ENCODE data around the gene ELMOD3.
A peak's percentile ranks its signal among the peaks of the same experiment; 100 is the strongest.

The ELMOD3 gene

GRCh38 chr2:85385746-85386145 lies 31.2 kb downstream of the ELMOD3 start:
- TF ChIP-seq EZH2phosphoT487 (IDR thresholded peaks at IDR 0.05; ENCODE audit: low read depth) (no peak), CTCF (IDR thresholded peaks at IDR 0.05; ENCODE audit: low read depth, low read length) (no peak)
- H3K27me3 ChIP-seq (ENCODE audit: low read depth, low read length), result no peaks in the 10 kb centered on the region
- no peaks in the 10 kb centered on the region for H3K9me3 ChIP-seq (ENCODE audit: insufficient read depth, low read length)
- H3K9ac ChIP-seq (ENCODE audit: low read length), result no peak overlapping the region
- peaks cover 4% of the 10 kb centered on the region for H3K36me3 ChIP-seq (replicated peaks; ENCODE audit: low read depth, low read length)
- H2AFZ ChIP-seq (ENCODE audit: low read depth, low read length), result no peak overlapping the region
- no peak overlapping the region for H3K4me2 ChIP-seq (ENCODE audit: low read length)
- no peak overlapping the region for H3K4me3 ChIP-seq (ENCODE audit: low read length)
- H3K79me2 ChIP-seq (ENCODE audit: low read length), result no peaks in the 10 kb centered on the region
- no peaks in the 10 kb centered on the region for H4K20me1 ChIP-seq (ENCODE audit: insufficient read depth, low read length)
- no peaks in the 10 kb centered on the region for H3K4me1 ChIP-seq (ENCODE audit: low read length)
- H3K27ac ChIP-seq (ENCODE audit: low read length), result no peak overlapping the region

- Histone ChIP-seq H3K36me3 (replicated peaks; ENCODE audit: low read depth, low read length) (peaks cover 2% of the 10 kb centered on the region), H2AFZ (ENCODE audit: low read depth, low read length) (no peak overlapping the region), H3K27ac (ENCODE audit: low read length) (no peak overlapping the region), H3K4me3 (ENCODE audit: low read length) (no peak overlapping the region), H3K9ac (ENCODE audit: low read length) (no peak overlapping the region), H3K27me3 (ENCODE audit: low read depth, low read length) (no peaks in the 10 kb centered on the region), H3K4me1 (ENCODE audit: low read length) (peaks cover 15% of the 10 kb centered on the region), H4K20me1 (ENCODE audit: insufficient read depth, low read length) (no peaks in the 10 kb centered on the region), H3K9me3 (ENCODE audit: insufficient read depth, low read length) (no peaks in the 10 kb centered on the region), H3K79me2 (ENCODE audit: low read length) (no peaks in the 10 kb centered on the region), H3K4me2 (ENCODE audit: low read length) (no peak overlapping the region)
- TF ChIP-seq EZH2phosphoT487 (IDR thresholded peaks at IDR 0.05; ENCODE audit: low read depth) (no peak), CTCF (IDR thresholded peaks at IDR 0.05; ENCODE audit: low read depth, low read length) (no peak)
Observed at GRCh38 chr2:85387754-85388153, 33.2 kb downstream of the ELMOD3 start.

GRCh38 chr2:85388878-85389538 lies 34.4 kb downstream of the ELMOD3 start:
- Histone ChIP-seq H3K9me3 (ENCODE audit: insufficient read depth, low read length) (no peaks in the 10 kb centered on the region), H4K20me1 (ENCODE audit: insufficient read depth, low read length) (no peaks in the 10 kb centered on the region), H3K79me2 (ENCODE audit: low read length) (no peaks in the 10 kb centered on the region), H3K9ac (ENCODE audit: low read length) (no peak overlapping the region), H3K4me1 (ENCODE audit: low read length) (peaks cover 20% of the 10 kb centered on the region), H2AFZ (ENCODE audit: low read depth, low read length) (no peak overlapping the region), H3K4me2 (ENCODE audit: low read length) (no peak overlapping the region), H3K4me3 (ENCODE audit: low read length) (no peak overlapping the region), H3K27ac (ENCODE audit: low read length) (no peak overlapping the region), H3K36me3 (replicated peaks; ENCODE audit: low read depth, low read length) (peaks cover 2% of the 10 kb centered on the region), H3K27me3 (ENCODE audit: low read depth, low read length) (no peaks in the 10 kb centered on the region)
- TF ChIP-seq EZH2phosphoT487 (IDR thresholded peaks at IDR 0.05; ENCODE audit: low read depth), result no peak
- TF ChIP-seq CTCF (IDR thresholded peaks at IDR 0.05; ENCODE audit: low read depth, low read length), result no peak

- TF ChIP-seq EZH2phosphoT487 (IDR thresholded peaks at IDR 0.05; ENCODE audit: low read depth) (no peak), CTCF (IDR thresholded peaks at IDR 0.05; ENCODE audit: low read depth, low read length) (peak; percentile 95)
- Histone ChIP-seq H3K27me3 (ENCODE audit: low read depth, low read length) (no peaks in the 10 kb centered on the region), H3K4me3 (ENCODE audit: low read length) (no peak overlapping the region), H3K9me3 (ENCODE audit: insufficient read depth, low read length) (no peaks in the 10 kb centered on the region), H4K20me1 (ENCODE audit: insufficient read depth, low read length) (no peaks in the 10 kb centered on the region), H3K4me2 (ENCODE audit: low read length) (no peak overlapping the region), H3K9ac (ENCODE audit: low read length) (no peak overlapping the region), H3K27ac (ENCODE audit: low read length) (no peak overlapping the region), H3K4me1 (ENCODE audit: low read length) (peaks cover 20% of the 10 kb centered on the region), H3K36me3 (replicated peaks; ENCODE audit: low read depth, low read length) (peaks cover 2% of the 10 kb centered on the region), H3K79me2 (ENCODE audit: low read length) (no peaks in the 10 kb centered on the region), H2AFZ (ENCODE audit: low read depth, low read length) (no peak overlapping the region)
Observed at GRCh38 chr2:85390941-85391669, 36.5 kb downstream of the ELMOD3 start.

All from OCI-LY3 (cell line).